Smooth muscle cell (in vitro differentiated cells): Measurements from ENCODE around the gene CD200. TPM values are rescaled to one million over a fixed set of nuclear protein-coding genes. Genes with fewer than 3 reads are reported as not detected.
A peak's percentile ranks its signal among the peaks of the same experiment; 100 is the strongest.

ENCODE experiments used
- DNase-seq: peaks from one replicate; lab custom pipeline; 2025; ENCODE audit not compliant: unreplicated experiment; lab: John Stamatoyannopoulos, UW
- H2AFZ ChIP-seq: fragments of 200-600 bp; sonication (generic); 2 replicates; pipeline ENCODE4 v1.6.0; 2016; ENCODE audit warnings: antibody characterized with exemption, low read depth, mild to moderate bottlenecking
- H3F3A ChIP-seq: fragments of 200-600 bp; sonication (generic); 2 replicates; pipeline ENCODE4 v1.6.0; 2017; ENCODE audit warnings: antibody characterized with exemption, low read depth
- H3K27ac ChIP-seq: fragments of 200-600 bp; sonication (generic); 2 replicates; pipeline ENCODE4 v1.5.1; 2016; ENCODE audit warnings: low read depth, mild to moderate bottlenecking
- H3K27me3 ChIP-seq: fragments of 200-600 bp; sonication (generic); 2 replicates; pipeline ENCODE4 v1.6.1; 2016; ENCODE audit warnings: low read depth, mild to moderate bottlenecking
- H3K36me3 ChIP-seq: fragments of 200-600 bp; sonication (generic); 2 replicates; pipeline ENCODE4 v1.5.1; 2016; ENCODE audit warnings: low read depth
- H3K4me1 ChIP-seq: fragments of 200-600 bp; sonication (generic); 2 replicates; pipeline ENCODE4 v1.5.1; 2016; ENCODE audit warnings: low read depth
- H3K4me2 ChIP-seq: fragments of 200-600 bp; sonication (generic); 2 replicates; pipeline ENCODE4 v1.6.0; 2016; ENCODE audit warnings: mild to moderate bottlenecking
- H3K4me3 ChIP-seq: fragments of 200-600 bp; sonication (generic); 2 replicates; pipeline ENCODE4 v1.5.1; 2016; ENCODE audit warnings: mild to moderate bottlenecking
- H3K79me2 ChIP-seq: fragments of 200-600 bp; sonication (generic); 2 replicates; pipeline ENCODE4 v1.6.0; 2016; ENCODE audit warnings: low read depth, mild to moderate bottlenecking
- H3K9ac ChIP-seq: fragments of 200-600 bp; sonication (generic); 2 replicates; pipeline ENCODE4 v1.6.0; 2016; ENCODE audit warnings: low read depth
- H3K9me3 ChIP-seq: fragments of 200-600 bp; sonication (generic); replicated peaks from 2 replicates; pipeline ENCODE4 v1.5.1; 2016; ENCODE audit warnings: low read depth
- H4K20me1 ChIP-seq: fragments of 200-600 bp; sonication (generic); 2 replicates; pipeline ENCODE4 v1.6.0; 2016; ENCODE audit warnings: low read depth
- WGBS: methylation state at CpG from one replicate; pipeline ENCODE4 v1.1.7; 2016; ENCODE audit warnings: low lambda C conversion rate; 5-methylcytosine and 5-hydroxymethylcytosine counted together
- polyA plus RNA-seq: library from polyadenylated mRNA; unstranded; fragments of >200 nt; fragmentation: Nextera tagmentation; extraction: Ambion mirVana; gene quantifications from 2 replicates; pipeline ENCODE4 v1.2.1, GENCODE V29; 2016
- total RNA-seq: library from RNA; depleted of rRNA; stranded (reverse); fragments of >200 nt; gene quantifications from 2 replicates; pipeline ENCODE4 v1.2.3, GENCODE V29; 2014
- TF ChIP-seq, protein P1 (sequence below): fragments of 200-600 bp; sonication (generic); IDR thresholded peaks from 2 replicates; pipeline ENCODE4 v1.5.1; 2017; ENCODE audit warnings: borderline replicate concordance, mild to moderate bottlenecking, antibody characterized with exemption; ENCODE audit not compliant: insufficient read depth, poor library complexity, severe bottlenecking

Gene CD200
- total and polyA plus RNA-seq, 2 experiments from 2014 or later: 10.0 to 12.4 TPM

DNA sequence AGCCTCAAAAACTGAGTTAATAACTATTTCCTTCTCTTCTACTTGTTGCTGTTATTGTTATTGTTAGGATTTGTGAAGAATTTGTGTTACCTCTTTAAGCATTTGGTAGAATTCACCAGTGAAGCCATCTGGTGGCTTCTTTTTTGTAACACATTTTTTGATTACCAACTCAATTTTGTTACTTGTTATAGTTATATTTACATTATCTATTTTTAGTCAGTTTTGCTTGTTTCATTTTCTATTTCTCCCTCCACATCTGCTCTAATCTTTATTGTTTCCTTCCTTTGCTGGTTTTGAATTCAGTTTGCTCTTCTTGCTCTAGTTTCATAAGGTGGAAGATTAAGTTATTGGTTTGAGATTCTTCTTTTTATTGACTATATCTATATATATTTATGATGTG is 35.2 kb upstream of the CD200 start:
- Histone ChIP-seq H3K9ac (no peak overlapping the region), H3K9me3 (no peaks in the 10 kb centered on the region), H3K27ac (no peak overlapping the region), H3F3A (peaks cover 4% of the 10 kb centered on the region), H4K20me1 (no peaks in the 10 kb centered on the region), H2AFZ (peak overlapping the region; percentile 69), H3K4me2 (no peak overlapping the region), H3K79me2 (no peaks in the 10 kb centered on the region), H3K4me3 (no peak overlapping the region), H3K4me1 (peaks cover 11% of the 10 kb centered on the region), H3K27me3 (no peaks in the 10 kb centered on the region), H3K36me3 (no peaks in the 10 kb centered on the region)
- TF ChIP-seq, protein P1, sequence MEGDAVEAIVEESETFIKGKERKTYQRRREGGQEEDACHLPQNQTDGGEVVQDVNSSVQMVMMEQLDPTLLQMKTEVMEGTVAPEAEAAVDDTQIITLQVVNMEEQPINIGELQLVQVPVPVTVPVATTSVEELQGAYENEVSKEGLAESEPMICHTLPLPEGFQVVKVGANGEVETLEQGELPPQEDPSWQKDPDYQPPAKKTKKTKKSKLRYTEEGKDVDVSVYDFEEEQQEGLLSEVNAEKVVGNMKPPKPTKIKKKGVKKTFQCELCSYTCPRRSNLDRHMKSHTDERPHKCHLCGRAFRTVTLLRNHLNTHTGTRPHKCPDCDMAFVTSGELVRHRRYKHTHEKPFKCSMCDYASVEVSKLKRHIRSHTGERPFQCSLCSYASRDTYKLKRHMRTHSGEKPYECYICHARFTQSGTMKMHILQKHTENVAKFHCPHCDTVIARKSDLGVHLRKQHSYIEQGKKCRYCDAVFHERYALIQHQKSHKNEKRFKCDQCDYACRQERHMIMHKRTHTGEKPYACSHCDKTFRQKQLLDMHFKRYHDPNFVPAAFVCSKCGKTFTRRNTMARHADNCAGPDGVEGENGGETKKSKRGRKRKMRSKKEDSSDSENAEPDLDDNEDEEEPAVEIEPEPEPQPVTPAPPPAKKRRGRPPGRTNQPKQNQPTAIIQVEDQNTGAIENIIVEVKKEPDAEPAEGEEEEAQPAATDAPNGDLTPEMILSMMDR: no peak
- DNase-seq: no peak

DNA sequence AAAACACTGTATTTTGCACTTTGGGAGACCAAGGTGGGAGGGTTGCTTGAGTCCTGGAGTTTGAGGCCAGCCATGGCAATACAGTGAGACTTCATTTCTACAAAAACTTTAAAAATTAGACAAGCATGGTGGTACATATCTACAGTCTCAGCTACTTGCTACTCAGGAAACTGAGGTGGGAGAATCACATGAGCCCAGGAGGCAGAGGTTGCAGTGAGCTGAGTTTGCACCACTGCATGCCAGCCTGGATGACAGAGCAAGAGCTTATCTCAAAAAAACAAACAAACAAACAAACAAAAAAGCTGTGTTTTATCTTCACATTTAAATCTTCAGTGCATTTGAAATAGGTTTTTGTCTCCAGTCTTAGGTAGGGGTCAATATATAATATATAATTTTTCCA is 34.2 kb upstream of the CD200 start:
- Histone ChIP-seq H3K79me2 (no peaks in the 10 kb centered on the region), H3K9me3 (no peaks in the 10 kb centered on the region), H3K27ac (no peak overlapping the region), H3K27me3 (no peaks in the 10 kb centered on the region), H3K36me3 (no peaks in the 10 kb centered on the region), H3K4me1 (peaks cover 13% of the 10 kb centered on the region), H3F3A (peaks cover 4% of the 10 kb centered on the region), H4K20me1 (no peaks in the 10 kb centered on the region), H3K4me3 (no peak overlapping the region), H3K4me2 (no peak overlapping the region), H3K9ac (no peak overlapping the region), H2AFZ (no peak overlapping the region)
- TF ChIP-seq, protein P1: no peak
- no peak for DNase-seq

DNA sequence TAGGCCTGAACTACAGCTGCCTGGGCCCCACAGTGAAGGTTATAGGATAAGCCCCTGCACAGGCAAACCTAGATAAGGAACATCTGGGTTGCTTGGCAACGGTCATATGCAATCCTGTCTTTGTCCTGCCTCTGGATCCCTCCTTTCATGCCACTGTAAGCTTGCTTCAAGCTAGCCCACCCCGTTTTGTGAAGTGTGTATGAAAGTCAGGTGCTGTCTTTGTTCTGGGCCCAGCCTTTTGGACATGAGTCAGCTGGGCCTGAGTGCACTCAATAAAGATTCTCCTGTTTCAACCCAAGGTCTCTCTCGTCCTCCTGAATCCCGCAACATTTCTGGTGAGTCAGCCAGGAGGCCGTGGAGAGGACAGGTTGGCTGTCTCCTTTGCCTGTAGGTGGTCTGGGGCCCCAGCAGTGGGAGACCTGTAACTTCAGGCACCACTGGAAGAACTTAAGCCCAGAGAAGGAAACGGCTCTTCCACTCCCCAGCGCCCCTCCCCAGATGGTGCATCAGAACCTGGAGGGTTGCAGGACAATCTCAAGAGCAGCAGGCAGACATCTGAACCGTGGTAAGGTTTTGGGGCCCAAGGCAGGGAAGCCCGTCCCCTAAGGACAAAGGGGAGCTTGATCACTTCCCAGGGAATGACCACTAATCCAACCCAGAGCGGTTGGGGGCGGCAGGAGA is 30.7 kb upstream of the CD200 start:
- 58% methylated on average over 11 of the region's 11 CpGs for whole genome bisulfite sequencing
- Histone ChIP-seq H2AFZ (peak overlapping the region; percentile 99), H3K9ac (no peak overlapping the region), H3K9me3 (no peaks in the 10 kb centered on the region), H3K4me2 (peak overlapping the region; percentile 89), H4K20me1 (no peaks in the 10 kb centered on the region), H3K27ac (peak overlapping the region; percentile 51), H3K4me1 (peaks cover 25% of the 10 kb centered on the region), H3K36me3 (no peaks in the 10 kb centered on the region), H3K4me3 (peak overlapping the region; percentile 68), H3K79me2 (no peaks in the 10 kb centered on the region), H3F3A (peaks cover 4% of the 10 kb centered on the region), H3K27me3 (no peaks in the 10 kb centered on the region)
- no peak for DNase-seq
- TF ChIP-seq, protein P1: no peak
